GM18511 (cell line): ENCODE measurements around the gene CELA2A.
"Not testable (repeated sequence)": the region's sequence is repeated elsewhere in the genome, so short reads cannot be mapped to it uniquely, and the experiment has no call there.

ENCODE experiments used
- ATAC-seq: cut with Tn5 transposase; IDR thresholded peaks from one replicate; pipeline ENCODE4 v1.9.1; 2021; ENCODE audit warnings: mild to moderate bottlenecking, moderate library complexity; ENCODE audit not compliant: unreplicated experiment

Gene CELA2A

GRCh38 chr1:15466955-15467625, 10.6 kb downstream of the CELA2A start:
- ATAC-seq, result not testable (repeated sequence)

GRCh38 chr1:15468145-15468544, 11.6 kb downstream of the CELA2A start:
- no peak for ATAC-seq

DNA sequence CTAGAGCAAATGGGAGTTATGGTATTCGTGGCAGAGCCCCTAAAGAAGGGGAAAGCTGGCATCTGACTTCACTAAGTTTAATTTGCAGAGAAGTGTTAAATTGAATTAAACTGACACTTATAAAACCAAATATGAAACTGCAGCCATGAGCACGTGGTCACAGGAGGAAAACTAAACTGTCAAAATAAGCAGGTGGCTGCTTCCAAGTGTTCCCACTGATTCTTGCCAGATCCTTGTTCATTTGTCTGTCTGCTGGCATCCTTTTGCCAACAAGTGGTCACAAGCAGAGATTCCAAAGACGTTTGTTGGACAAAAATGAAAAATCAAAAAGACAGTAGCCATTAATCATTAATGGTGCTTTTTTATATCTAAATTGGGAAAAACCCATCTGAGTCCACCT, 12.8 kb downstream of the CELA2A start:
- ATAC-seq, result no peak

- ATAC-seq, result not testable (repeated sequence)
These were observed 13.4 kb downstream of the CELA2A start for GRCh38 chr1:15469821-15470448.

DNA sequence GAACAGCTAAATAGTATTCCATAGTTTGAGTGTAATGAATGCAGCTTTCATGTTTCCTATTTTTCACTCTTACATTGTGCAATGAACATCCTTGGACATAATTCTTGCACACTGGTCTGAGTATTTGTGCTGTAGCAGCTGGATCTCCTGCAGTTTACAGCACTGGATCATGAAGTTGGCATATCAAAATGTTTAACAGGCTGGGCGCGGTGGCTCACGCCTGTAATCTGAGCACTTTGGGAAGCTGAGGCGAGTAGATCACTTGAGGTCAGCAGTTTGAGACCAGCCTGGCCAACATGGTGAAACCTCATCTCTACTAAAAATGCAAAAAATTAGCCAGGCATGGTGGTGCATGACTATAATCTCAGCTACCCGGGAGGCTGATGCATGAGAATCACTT, 14.5 kb downstream of the CELA2A start:
- ATAC-seq, result not testable (repeated sequence)

DNA sequence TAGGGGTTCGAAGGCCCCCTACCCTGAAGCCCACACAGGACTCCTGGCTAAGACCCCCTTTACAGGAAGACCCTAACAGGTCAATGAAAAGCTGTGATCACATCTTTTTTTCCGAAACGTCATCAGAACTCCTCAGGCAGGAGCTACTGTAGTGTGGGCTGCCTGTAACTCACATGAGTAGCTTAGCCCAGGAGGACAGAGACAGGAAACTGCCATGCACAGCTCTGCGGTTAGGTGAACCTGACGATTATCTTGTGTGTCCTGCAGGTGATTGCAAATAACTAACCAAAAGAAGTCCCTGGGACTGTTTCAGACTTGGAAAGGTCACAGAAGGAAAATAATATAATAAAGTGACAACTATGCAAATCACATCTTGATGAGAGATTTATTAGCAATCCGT, 15.2 kb downstream of the CELA2A start:
- ATAC-seq, result not testable (repeated sequence)

GRCh38 chr1:15472587-15472986, 16.1 kb downstream of the CELA2A start:
- no peak for ATAC-seq

GRCh38 chr1:15475752-15476314, 19.3 kb downstream of the CELA2A start, which contains the start of gene CELA2B:
CELA2B (plus strand) TSS chr1:15476104; CDS start chr1:15476126, 22 bp downstream.
- ATAC-seq, result no peak

DNA sequence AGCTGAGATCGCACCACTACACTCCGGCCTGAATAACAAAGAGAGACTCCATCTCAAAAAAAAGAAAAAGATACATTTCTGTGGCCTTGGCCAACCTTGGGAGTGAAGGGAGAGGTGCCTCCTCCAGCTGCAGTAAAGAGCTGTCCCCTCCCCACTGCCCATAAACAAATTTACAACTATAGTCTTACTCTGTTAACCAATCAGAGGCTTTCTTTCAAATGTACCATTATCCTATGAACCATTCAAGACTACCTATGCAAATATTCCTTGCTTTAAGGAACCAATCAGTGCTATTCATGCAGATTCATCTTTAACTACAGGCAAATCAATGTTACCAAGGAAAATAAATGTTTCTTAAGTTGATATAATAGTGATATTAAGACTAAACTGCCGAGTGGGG, 20.4 kb downstream of the CELA2A start:
- ATAC-seq, result no peak

DNA sequence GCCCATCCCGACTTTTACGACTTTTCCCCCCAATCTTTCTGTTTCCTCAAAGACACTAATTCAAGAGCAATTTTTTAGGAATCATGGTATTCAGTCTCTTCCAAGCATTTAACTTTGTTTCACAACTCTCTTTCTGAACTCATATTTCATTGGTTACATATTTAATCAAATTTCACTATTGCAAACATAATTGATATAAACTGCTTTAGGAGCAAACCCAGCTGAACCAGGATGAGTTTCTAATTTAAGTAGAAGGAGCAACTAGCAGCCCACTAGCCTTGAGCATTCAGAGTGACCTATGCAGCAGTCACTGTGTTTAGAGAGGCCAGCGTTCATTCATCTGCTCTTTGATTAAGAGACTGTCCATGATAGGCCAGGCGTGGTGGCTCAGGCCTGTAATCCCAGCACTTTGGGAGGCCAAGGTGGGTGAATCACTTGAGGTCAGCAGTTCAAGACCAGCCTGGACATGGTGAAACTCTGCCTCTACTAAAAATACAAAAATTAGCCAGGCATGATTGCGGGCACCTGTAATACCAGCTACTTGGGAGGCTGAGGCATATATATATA, 21.2 kb downstream of the CELA2A start:
- no peak for ATAC-seq

GRCh38 chr1:15479654-15480347, 23.3 kb downstream of the CELA2A start:
- ATAC-seq, result no peak

DNA sequence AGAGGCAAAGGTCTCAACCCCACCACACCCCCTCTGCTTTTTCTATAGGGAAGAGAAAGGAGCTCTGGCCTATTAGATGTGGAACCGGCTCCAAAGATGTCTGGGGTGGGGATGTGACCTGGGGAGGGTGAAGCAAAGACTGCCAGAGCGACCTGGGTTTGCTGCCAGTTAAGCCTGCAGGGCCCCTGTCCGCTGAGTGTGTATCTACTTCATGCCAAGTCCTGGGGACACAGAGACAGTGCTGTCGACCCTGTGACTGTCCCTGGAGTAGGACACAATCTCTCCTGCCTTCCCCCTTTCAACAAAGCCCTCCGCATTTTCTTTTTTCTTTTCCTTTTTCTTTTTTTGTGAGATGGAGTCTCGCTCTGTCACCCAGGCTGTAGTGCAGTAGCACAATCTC, 25.9 kb downstream of the CELA2A start:
- not testable (repeated sequence) for ATAC-seq

- ATAC-seq, result not testable (repeated sequence)
These were observed 26.5 kb downstream of the CELA2A start for GRCh38 chr1:15482983-15483543.

DNA sequence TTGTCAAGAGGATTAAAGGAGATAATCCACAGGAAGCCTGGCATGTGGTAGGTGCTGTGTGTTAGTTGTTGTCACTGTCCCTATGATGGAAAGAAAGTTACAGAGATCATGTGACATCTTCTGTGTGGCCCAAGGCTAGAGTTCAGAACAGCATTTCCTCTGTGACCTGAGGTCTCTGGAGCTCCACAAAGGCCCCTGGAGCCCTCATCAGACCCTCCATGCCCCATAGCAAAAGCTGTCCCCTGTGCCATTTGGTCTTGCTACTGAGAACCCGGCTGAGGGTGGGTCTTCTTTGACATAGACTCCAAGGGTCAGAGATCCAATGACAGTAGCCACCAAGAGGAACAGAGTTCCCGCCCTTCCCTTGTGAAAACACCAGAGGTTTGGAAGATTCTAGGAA, 27.4 kb downstream of the CELA2A start:
- ATAC-seq, result no peak

DNA sequence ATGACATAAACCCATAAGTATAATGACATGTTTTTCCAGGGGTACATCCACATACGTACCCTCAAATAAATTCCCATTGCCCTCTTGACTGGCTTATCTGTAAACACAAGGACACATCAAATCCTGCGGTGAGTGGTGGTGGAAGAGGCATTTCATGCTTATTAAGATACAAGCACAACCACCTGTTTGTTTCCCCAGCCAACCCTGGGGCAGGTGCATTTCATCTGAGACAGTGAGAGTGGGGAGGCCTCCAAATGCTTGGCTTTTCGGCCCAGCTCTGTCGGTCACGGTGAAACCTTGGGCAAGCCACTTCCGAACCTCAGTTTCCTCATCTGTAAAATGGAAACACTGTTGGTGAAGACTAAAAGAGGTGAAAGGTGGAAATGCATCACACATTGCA, 27.9 kb downstream of the CELA2A start:
- ATAC-seq, result not testable (repeated sequence)

DNA sequence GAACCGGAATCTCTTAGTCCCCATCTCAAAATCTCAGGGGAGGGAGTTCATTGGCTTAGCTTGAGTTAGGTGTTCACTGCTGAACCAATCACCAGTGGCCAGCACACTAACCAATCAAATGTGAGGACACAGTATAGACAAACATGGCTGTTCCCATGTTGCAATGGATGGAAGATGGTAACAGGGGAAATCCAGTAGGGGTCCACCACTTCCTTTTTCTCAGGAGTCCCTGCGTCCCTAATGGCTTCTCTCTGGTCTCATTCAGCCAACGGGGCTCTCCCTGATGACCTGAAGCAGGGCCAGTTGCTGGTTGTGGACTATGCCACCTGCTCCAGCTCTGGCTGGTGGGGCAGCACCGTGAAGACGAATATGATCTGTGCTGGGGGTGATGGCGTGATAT, 29.1 kb downstream of the CELA2A start:
- no peak for ATAC-seq

- not testable (repeated sequence) for ATAC-seq
These were observed 30.5 kb downstream of the CELA2A start for GRCh38 chr1:15486844-15487610.

DNA sequence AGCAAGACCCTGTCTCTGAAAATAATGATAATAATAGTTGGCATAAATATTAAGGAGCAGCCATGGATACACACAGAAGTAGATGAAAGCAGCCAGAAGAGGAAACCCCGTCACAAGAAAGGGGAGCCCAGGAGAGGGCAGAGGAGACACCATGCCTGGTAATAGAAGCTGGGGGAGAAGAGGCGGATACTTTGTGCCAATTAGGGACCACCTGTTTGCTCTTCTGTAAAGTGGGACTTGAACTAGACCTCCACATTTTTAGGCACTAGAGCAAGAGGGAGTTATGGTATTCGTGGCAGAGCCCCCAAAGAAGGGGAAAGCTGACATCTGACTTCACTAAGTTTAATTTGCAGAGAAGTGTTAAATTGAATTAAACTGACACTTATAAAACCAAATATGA, 31.8 kb downstream of the CELA2A start:
- no peak for ATAC-seq

GRCh38 chr1:15489052-15489736, 32.7 kb downstream of the CELA2A start:
- ATAC-seq, result no peak

GRCh38 chr1:15491010-15491409, 34.5 kb downstream of the CELA2A start:
- not testable (repeated sequence) for ATAC-seq
